Calu3 (cell line): ENCODE measurements around the gene HIVEP3. TPM values are rescaled to one million over a fixed set of nuclear protein-coding genes. Genes with fewer than 3 reads are reported as not detected.

Experiments used
- BruUV-seq: library from RNA; stranded (reverse); fragments of 400-500 nt; replicated peaks from 2 replicates; lab custom pipeline; 2021; lab: Mats Ljungman, UMichigan
- CTCF ChIA-PET: fragments of 300-600 bp; sonication (Branson Sonifier 250); formaldehyde crosslinking; loops from one replicate; lab custom pipeline; 2022; ENCODE audit warnings: antibody characterized with exemption; lab: Charles Lee
- DNase-seq: peaks from one replicate; pipeline ENCODE4 v3.0.0; 2022
- H3K27ac Mint-ChIP-seq: one replicate; pipeline ENCODE4 v1.8.0; 2022; ENCODE audit warnings: mixed read lengths; ENCODE audit not compliant: unreplicated experiment
- H3K27me3 Mint-ChIP-seq: one replicate; pipeline ENCODE4 v1.8.0; 2022; ENCODE audit warnings: mixed read lengths; ENCODE audit not compliant: unreplicated experiment
- H3K36me3 Mint-ChIP-seq: one replicate; pipeline ENCODE4 v1.8.0; 2022; ENCODE audit warnings: mild to moderate bottlenecking, moderate library complexity, mixed read lengths; ENCODE audit not compliant: insufficient read depth, unreplicated experiment
- H3K4me1 Mint-ChIP-seq: one replicate; pipeline ENCODE4 v1.8.0; 2022; ENCODE audit warnings: mild to moderate bottlenecking, low read depth, mixed read lengths; ENCODE audit not compliant: unreplicated experiment
- H3K4me3 Mint-ChIP-seq: one replicate; pipeline ENCODE4 v1.8.0; 2022; ENCODE audit warnings: mild to moderate bottlenecking, low read depth, moderate library complexity, mixed read lengths; ENCODE audit not compliant: unreplicated experiment
- H3K9me3 Mint-ChIP-seq: one replicate; pipeline ENCODE4 v1.8.0; 2022; ENCODE audit warnings: low read depth, mixed read lengths; ENCODE audit not compliant: unreplicated experiment
- CTCF ChIP-seq: fragments of 200-600 bp; IDR thresholded peaks from one replicate; pipeline ENCODE4 v1.8.0; 2022; ENCODE audit warnings: antibody characterized with exemption; ENCODE audit not compliant: unreplicated experiment
- intact Hi-C: fragments of 100-400 bp; cut with micrococcal nuclease; formaldehyde crosslinking; loops from one replicate; pipeline ENCODE4 v1.10.0; 2022; ENCODE audit not compliant: unreplicated experiment
- total RNA-seq: library from RNA; stranded (reverse); gene quantifications from 2 replicates; pipeline ENCODE4 v1.2.3, GENCODE V29; 2022

The HIVEP3 gene
- total RNA-seq, 1 experiment from 2014 or later, result 9.0 TPM

DNA sequence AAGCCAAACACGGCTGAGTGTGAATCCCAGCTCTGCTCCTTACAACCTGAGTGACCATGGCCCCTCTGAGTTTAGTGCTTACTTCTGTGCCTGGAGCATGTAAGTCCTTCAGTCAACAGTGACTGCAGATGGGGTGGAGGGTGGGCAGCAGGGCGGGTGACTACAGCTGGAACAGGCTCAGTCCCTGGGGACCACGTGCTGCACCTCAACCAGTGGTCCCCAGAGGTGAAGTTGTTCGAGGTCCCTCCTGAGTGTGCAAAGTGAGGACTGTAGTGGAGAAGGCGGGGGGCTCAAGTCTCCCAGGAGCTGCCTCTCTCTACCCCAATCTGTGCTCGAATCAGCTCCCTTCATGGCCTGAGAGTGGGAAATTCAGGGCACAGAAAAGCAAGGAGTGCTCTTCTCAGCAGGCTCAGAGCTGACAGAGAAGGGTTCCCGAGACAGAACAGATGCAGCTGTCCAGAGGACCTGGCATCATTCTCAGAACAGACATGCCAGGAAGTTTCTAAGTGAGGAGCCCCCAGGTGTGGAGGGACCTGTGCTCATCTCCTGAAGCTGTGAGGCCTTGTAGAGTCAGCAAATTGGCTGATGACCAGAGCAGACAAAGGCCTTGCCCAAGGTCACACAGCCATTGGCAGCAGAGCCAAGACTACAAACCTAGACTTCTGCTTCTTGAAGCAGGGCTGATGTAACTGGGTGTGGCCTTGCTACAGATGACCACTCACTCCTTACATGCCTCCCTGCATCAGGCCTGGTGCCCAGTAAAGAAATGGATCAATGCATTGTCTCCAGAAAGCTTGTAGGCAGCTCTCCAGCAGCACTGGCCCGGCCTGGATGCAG is 372.5 kb downstream of the HIVEP3 start:
- CTCF ChIA-PET, result interaction anchor here (0.6 kb wide), 1 partner anchor 145 kb away, joined by 3 read pairs; no protein-coding TSS in a partner anchor
- DNase-seq, result no peak

DNA sequence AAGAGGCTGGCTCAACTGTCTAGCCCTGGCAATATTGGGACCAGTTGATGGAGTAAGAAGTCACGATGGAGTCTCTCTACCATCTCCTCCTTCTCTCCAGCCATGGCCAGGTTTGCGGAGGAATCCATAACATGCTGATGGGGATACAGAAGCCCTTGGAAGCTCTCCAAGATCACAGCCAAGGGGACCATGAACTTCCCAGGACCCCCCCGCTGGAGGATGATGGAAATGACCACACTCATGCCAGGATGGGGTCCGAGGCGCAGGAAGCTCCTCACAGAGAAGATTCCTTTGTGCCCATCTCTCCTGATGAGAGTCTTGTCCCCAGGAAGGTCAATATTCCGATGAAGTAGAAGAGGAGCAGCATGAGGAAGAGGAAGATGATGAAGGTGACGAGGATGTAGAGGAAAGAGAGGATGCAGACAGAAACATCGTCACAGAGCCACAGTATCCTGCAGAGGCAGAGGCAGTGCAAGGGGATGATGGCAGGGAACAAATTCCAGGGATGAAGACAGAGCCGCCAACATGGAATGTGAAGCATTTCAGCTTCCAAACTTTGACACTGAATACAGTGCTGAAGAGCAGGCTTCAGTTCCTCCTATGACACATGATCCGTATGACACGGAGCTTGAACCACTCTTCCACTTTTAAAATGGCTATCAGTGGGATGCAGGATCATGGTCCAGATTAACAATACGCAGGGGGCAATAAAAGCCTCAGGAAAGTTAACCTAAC is 376.4 kb downstream of the HIVEP3 start:
- no peaks in the 10 kb centered on the region for H3K36me3 Mint-ChIP-seq
- no peaks in the 10 kb centered on the region for H3K9me3 Mint-ChIP-seq
- H3K27me3 Mint-ChIP-seq, result no peaks in the 10 kb centered on the region
- H3K4me3 Mint-ChIP-seq, result no peak overlapping the region
- no peak overlapping the region for H3K27ac Mint-ChIP-seq
- no peak for TF ChIP-seq CTCF
- CTCF ChIA-PET, result no interaction called here
- peaks cover 11% of the 10 kb centered on the region for H3K4me1 Mint-ChIP-seq
- intact Hi-C loops, result no loop called here
- no peak for DNase-seq
- BruUV-seq, result no TSS peak

More for the DNA sequence above, 372.5 kb downstream of the HIVEP3 start:
- H3K4me3 Mint-ChIP-seq, result no peak overlapping the region
- BruUV-seq, result no TSS peak
- peaks cover 4% of the 10 kb centered on the region for H3K36me3 Mint-ChIP-seq
- TF ChIP-seq CTCF, result no peak
- peaks cover 2% of the 10 kb centered on the region for H3K4me1 Mint-ChIP-seq
- no peak overlapping the region for H3K27ac Mint-ChIP-seq
- H3K27me3 Mint-ChIP-seq, result no peaks in the 10 kb centered on the region
- no peaks in the 10 kb centered on the region for H3K9me3 Mint-ChIP-seq
- intact Hi-C loops, result no loop called here

DNA sequence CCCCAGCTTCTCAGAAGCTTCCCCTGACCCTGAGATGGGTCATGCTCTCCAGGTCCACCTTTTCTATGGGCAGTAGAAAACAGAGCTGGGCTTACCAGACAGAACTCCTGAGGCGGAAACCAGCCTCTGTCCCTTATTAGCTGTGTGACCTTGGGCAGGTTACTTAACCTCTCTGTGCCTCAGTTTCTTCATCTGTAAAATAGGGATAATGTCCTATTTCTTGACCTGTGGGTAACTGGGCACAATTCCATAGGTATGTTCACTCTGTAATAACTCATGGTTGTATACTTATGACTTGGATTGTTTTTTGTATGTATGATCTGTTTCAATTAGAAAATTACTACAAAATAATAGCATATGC is 377.1 kb downstream of the HIVEP3 start:
- CTCF ChIA-PET, result no interaction called here
- intact Hi-C loops, result no loop called here
- Mint-ChIP-seq H3K36me3 (no peaks in the 10 kb centered on the region), H3K4me1 (peaks cover 11% of the 10 kb centered on the region), H3K27me3 (no peaks in the 10 kb centered on the region), H3K27ac (no peak overlapping the region), H3K4me3 (no peak overlapping the region), H3K9me3 (no peaks in the 10 kb centered on the region)
- no peak for TF ChIP-seq CTCF
- no TSS peak for BruUV-seq
- no peak for DNase-seq

DNA sequence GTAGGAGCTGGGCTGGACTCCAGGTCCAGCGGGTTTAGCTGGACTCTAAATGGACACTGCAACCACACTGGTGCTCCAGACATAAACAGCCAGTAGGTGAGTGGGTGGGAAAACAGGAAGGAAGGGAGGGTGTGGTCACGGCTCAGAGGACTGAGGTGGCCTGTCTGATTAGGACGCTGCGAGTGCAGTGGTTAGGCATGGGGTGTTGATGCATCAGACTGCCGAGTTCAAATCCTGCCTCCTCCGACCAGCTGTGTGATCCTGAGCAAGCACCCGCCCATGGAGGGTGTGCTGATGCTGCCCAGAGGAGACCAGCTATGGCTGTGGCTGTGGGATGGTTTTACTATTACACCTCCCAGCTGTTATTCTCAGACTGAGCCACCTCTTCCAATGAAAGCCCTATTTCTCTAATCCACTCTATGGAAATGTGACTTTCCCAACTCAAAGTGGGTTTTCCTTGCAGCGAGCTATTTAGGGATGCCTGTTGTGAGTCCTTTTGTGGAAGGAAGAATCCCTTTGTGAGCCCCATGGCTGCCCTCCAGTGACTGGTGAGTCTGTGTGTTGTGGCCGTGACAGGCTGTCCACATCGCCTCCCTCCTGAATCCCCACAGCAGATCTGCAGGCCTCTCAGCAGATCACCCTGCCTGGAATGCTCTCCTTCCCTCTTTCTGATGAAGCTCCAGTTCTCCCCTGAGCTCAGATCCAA is 377.7 kb downstream of the HIVEP3 start:
- CTCF ChIA-PET, result interaction anchor here (0.7 kb wide), 1 partner anchor 1128 kb away, joined by 3 read pairs; no protein-coding TSS in a partner anchor
- Mint-ChIP-seq H3K27ac (no peak overlapping the region), H3K4me1 (peaks cover 11% of the 10 kb centered on the region), H3K27me3 (no peaks in the 10 kb centered on the region), H3K36me3 (no peaks in the 10 kb centered on the region), H3K9me3 (no peaks in the 10 kb centered on the region), H3K4me3 (no peak overlapping the region)
- intact Hi-C loops, result no loop called here
- no peak for TF ChIP-seq CTCF
- DNase-seq, result no peak
- no TSS peak for BruUV-seq
